HG02571 (cell line): Measurements from ENCODE around the gene HECW1.
A peak's percentile ranks its signal among the peaks of the same experiment; 100 is the strongest.
"Not testable (repeated sequence)": the region's sequence is repeated elsewhere in the genome, so short reads cannot be mapped to it uniquely, and the experiment has no call there.

Experiments
- ATAC-seq: cut with Tn5 transposase; IDR thresholded peaks from one replicate; pipeline ENCODE4 v1.9.1; 2021; ENCODE audit warnings: mild to moderate bottlenecking, moderate library complexity; ENCODE audit not compliant: unreplicated experiment

HECW1 gene

DNA sequence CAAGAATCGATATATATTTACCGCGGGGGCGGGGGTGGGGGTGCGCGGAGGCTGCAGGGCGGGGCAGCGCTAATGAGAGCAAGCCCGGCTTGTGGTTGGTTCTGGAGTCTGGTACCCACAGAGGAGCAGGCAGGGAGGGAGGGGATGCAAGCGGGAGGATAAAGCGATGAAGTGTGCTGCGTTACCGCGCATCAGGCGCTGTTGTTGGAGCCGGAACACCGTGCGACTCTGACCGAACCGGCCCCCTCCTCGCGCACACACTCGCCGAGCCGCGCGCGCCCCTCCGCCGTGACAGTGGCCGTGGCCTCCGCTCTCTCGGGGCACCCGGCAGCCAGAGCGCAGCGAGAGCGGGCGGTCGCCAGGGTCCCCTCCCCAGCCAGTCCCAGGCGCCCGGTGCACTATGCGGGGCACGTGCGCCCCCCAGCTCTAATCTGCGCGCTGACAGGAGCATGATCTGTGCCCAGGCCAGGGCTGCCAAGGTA is at the start of gene HECW1:
Gene HECW1, plus strand, starts transcription at position 189 of the 482 bp plus-strand sequence. CDS start 131,259 bp downstream, outside the sequence.
- ATAC-seq = no peak

- no peak for ATAC-seq
Measured at GRCh38 chr7:43071604-43072003, 40.8 kb upstream of the HECW1 start.

DNA sequence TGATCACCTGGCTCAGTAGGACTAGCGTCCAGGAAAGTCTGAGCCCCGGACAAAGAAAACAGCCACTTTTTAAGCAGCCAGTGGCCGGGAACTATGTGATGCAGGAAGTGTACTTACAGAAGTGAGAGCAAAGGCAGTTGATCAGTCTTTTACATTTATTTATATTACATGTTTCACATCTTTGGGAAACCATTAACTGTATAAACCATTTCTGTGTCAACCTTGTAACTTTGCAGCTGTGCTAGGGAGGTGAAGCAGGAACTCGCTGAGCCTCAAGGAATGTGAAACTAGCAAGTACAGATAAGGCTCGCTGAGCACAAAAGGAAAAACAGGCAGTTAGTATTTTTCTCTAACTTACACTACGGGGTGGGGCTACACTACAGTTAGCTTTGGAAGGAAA is 39.9 kb upstream of the HECW1 start:
- ATAC-seq = no peak

DNA sequence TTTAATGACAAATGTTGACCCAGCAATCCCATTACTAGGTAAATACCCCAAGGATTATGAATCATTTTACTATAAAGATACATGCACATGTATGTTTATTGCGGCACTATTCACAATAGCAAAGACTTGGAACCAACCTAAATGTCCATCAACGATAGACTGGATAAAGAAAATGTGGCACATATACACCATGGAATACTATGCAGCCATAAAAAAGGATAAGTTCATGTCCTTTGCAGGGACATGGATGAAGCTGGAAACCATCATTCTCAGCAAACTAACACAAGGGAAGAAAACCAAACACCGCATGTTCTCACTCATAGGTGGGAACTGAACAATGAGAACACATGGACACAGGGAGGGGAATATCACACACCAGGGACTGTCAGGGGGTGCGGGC is 38.6 kb upstream of the HECW1 start:
- ATAC-seq = not testable (repeated sequence)

DNA sequence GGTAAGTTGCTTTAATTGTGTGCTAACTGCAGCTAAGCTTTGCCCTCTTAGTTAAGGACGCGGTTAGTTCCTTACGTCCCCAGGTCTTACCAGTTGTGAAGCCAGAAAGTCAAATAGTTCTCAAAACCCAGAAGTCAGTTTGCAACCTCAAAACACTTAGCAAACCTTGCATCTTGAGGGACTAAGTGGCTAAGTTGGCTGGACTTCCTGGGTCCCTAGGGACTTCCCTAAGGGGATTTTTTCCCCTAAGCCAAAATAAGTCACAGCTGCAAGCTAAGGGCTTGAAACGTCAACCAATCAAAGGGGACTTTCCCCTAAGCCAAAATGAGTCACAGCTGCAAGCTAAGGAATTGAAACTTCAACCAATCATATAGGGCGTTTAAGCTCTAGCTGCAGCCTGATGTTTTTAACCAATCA is 36.2 kb upstream of the HECW1 start:
- ATAC-seq = peak; percentile 65

GRCh38 chr7:43076606-43077005 is 35.8 kb upstream of the HECW1 start:
- ATAC-seq = no peak

DNA sequence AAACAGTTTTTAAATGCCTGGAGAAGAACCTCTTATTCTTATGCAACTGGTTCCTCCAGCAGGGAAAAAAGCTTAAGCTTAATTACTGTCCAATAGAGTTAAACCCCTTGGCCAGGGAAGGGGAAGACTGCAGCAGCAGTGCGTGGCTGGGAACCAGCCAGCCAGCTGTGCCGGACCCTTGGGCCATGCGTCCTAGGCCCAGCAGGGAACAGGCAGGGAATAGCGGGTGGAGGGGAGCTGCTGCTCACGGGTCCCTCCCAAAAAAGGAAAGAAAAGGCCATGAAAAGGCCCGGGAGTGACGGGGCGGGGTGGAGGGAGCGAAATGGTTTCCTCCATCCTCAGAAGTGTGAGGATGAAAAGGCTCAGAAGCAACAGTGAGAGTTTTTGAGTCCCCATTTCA is 35.2 kb upstream of the HECW1 start:
- ATAC-seq = no peak

GRCh38 chr7:43077732-43078391 is 34.6 kb upstream of the HECW1 start:
- ATAC-seq = no peak

- ATAC-seq = no peak
Measured at GRCh38 chr7:43078794-43079193, 33.7 kb upstream of the HECW1 start.

DNA sequence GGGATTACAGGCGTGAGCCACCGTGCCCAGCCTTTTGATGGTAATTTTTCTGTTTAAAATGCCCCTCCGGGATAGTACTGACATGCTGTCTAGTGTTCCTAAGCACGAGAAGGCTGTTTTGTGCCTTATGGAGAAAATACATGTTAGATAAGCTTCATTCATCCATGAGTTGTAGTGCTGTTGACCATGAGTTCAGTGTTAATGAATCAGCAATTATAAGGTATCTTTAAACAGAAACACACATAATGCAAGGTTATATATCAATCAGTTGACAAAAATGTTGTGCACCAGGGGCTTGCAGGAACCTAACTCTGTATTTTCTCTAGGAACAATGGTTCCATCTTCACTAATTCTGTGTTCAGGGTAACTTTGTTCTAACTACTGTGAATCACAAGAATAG is 30.8 kb upstream of the HECW1 start:
- ATAC-seq = no peak

DNA sequence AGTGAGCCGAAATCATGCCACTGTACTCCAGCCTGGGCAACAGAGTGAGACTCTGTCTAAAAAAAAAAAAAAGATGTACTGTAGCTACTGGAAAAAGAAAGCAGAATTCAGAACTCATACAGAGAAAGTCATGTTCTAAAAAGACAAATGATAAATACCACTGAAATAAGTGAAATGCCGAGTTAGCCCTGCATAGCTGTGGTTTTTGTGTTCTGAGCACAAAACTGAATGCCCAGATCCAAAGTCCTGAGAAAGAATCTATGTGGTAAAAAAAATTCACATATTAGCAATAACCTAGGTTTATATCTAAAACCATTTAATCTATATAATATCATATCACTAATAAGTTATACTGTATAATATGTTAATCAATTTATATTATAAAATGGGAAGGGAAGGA is 29.3 kb upstream of the HECW1 start:
- no peak for ATAC-seq

DNA sequence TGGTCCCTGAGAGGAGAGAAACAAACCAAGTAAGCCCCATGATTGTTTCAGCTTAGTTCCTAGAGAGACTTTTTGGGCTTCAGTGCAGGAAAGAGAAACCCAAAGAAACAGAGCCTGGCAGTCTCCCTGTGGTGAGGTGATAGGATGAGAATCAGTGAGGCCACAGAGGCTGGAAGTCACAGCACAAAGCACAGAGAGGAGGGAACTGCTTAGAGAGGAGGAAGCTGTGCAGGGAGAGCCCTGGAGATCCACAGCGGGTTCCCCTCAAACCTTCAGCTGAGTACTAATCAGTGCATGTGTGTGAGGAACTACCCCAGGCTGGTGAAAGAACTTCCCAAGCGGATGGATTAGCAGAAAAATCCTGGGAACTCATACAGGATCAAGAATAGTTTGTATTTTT is 27.4 kb upstream of the HECW1 start:
- no peak for ATAC-seq

- ATAC-seq = no peak
Measured at GRCh38 chr7:43085992-43086391, 26.5 kb upstream of the HECW1 start.

DNA sequence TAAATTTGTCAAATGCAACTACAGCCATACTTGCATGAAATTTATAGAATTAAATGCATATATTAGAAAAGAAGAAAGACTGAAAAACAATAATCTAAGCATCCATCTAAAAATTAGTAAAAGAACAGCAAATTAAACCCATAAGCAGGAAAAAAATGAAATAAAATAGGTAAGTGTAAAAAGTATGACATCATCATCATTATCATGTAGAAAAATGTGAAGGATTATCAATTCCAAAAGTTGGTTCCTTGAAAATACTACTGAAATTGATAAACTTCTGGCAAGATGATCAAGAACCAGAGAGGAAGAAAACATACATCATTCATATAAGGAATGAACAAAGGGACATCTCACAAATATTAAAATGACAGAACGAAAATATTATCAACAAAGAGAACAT is 19.6 kb upstream of the HECW1 start:
- no peak for ATAC-seq

- ATAC-seq = no peak
Measured at GRCh38 chr7:43096875-43097274, 15.6 kb upstream of the HECW1 start.

GRCh38 chr7:43099750-43100149 is 12.7 kb upstream of the HECW1 start:
- ATAC-seq = no peak

DNA sequence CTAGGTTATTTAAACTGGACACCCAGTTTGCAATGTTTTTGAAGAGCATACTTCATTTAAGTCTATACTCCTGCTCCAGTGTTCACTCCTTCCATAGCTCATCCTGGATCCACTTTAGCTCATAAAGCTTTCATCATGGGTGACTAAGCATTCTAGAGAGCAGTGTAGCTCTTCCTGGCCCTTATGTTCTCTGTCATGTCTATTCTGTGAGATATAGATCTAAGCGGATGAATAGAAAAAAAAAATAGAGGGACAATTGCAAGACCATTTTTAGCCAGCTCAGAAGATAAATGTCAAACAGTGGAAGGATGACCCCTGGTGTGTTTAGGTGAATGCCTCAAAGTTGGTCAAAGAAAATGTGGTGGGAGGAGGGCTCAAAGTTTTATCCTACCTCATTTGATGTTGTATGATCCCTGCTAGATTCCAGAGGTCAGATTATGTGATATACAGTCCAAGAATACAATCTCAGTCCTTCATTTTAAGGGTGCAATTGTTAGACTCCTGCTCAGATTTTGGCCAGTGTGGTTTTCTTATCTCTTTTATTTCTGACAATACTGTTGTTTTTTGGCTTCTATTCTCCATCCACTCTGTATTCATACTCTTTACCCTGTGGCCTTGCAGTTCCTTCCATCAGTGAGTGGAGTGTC is 7.5 kb upstream of the HECW1 start:
- no peak for ATAC-seq

DNA sequence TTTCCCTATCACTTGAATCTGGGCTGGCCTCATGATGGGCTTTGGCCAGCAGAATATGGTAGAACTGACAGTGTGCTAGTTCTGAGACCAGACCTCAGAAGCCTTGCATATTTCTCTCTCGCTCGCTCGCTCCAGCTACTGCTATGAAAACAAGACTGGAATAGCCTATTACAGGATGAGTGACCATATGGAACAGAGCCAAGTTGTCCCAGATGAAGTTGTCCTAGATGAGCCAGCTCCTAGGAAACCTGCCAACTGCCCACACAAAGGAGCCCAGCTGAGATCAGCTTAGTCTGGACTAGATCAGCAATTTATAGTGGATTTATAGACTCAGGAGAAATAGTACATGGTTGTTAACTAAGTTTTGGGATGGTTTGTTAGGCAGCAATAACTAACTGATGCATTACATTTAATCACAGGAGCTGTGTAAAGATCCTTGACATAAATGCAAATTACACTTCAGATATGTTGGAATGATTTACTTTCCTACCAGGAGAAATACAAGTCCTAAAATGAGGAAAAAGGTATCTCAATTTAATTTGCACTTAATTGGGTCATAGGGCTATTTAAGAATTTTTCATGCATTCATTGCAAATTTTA is 6.8 kb upstream of the HECW1 start:
- ATAC-seq = no peak

- peak; percentile 91 for ATAC-seq
Measured at GRCh38 chr7:43108255-43109011, 4.0 kb upstream of the HECW1 start.

GRCh38 chr7:43110791-43111535 is 1.5 kb upstream of the HECW1 start:
- no peak for ATAC-seq
